PC-3 (cell line): ENCODE measurements around the gene LRSAM1.

Experiments
- EZH2phosphoT487 ChIP-seq: fragments of 300-600 bp; sonication (generic); IDR thresholded peaks from 2 replicates; pipeline ENCODE4 v1.6.1; 2018; ENCODE audit warnings: mild to moderate bottlenecking, antibody characterized with exemption, low read length, borderline replicate concordance
- TF ChIP-seq, protein P1 (sequence below): fragments of 300-600 bp; sonication (generic); conservative IDR thresholded peaks from 2 replicates; pipeline ENCODE4 v1.5.1; 2017; ENCODE audit warnings: antibody characterized with exemption, low read depth, mild to moderate bottlenecking, low read length

DNA sequence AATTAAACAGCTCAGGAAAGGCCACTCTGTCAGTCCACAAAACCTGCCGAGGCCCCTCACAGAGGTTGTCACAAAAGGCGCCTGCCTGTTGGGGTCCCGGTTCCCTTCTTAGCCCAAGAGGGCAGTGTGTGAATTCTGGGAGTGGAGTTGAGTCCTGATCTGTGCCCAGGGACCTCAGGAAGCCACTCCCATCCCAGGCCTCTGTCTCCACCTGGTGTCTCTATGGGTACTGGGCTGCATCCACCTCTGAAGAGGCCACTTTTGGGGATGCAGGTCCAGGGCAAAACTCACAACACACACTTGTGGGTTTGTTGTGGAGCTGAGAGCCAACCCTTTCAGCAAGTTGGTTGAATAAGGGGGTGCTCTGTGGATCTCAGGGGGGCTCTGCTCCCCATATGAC lies 86.5 kb downstream of the LRSAM1 start:
- TF ChIP-seq EZH2phosphoT487, result no peak
- TF ChIP-seq, protein P1, sequence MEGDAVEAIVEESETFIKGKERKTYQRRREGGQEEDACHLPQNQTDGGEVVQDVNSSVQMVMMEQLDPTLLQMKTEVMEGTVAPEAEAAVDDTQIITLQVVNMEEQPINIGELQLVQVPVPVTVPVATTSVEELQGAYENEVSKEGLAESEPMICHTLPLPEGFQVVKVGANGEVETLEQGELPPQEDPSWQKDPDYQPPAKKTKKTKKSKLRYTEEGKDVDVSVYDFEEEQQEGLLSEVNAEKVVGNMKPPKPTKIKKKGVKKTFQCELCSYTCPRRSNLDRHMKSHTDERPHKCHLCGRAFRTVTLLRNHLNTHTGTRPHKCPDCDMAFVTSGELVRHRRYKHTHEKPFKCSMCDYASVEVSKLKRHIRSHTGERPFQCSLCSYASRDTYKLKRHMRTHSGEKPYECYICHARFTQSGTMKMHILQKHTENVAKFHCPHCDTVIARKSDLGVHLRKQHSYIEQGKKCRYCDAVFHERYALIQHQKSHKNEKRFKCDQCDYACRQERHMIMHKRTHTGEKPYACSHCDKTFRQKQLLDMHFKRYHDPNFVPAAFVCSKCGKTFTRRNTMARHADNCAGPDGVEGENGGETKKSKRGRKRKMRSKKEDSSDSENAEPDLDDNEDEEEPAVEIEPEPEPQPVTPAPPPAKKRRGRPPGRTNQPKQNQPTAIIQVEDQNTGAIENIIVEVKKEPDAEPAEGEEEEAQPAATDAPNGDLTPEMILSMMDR, result peak; percentile 55
